Lower lobe of right lung (tissue), 2 donors: ENCODE results near the gene FOXI1. TPM values are rescaled to one million over a fixed set of nuclear protein-coding genes. Genes with fewer than 3 reads are reported as not detected.

Source experiments
- ATAC-seq, 2 donors: fragments of 200-7000 bp; cut with Tn5 transposase; one replicate each; pipeline ENCODE4 v1.9.1; 2020 to 2022; ENCODE audit warnings: mild to moderate bottlenecking in 2 of 2, moderate library complexity in 2 of 2
- DNase-seq: peaks from one replicate; pipeline ENCODE4 v3.0.0-alpha.2; 2020
- H3K27ac ChIP-seq: fragments of 200-600 bp; one replicate; pipeline ENCODE4 v1.8.0; 2022
- H3K27me3 ChIP-seq: fragments of 200-600 bp; one replicate; pipeline ENCODE4 v1.8.0; 2022; ENCODE audit warnings: low read depth
- H3K36me3 ChIP-seq: fragments of 200-600 bp; one replicate; pipeline ENCODE4 v1.8.0; 2022; ENCODE audit warnings: mild to moderate bottlenecking
- H3K4me1 ChIP-seq: fragments of 200-600 bp; one replicate; pipeline ENCODE4 v1.8.0; 2022
- H3K4me3 ChIP-seq: fragments of 200-600 bp; one replicate; pipeline ENCODE4 v1.8.0; 2022; ENCODE audit warnings: mild to moderate bottlenecking
- H3K9me3 ChIP-seq: fragments of 200-600 bp; one replicate; pipeline ENCODE4 v1.8.0; 2022
- CTCF ChIP-seq: fragments of 200-600 bp; IDR thresholded peaks from one replicate; pipeline ENCODE4 v1.8.0; 2022; ENCODE audit warnings: antibody characterized with exemption, mild to moderate bottlenecking
- intact Hi-C: fragments of 100-400 bp; cut with DNase I; formaldehyde crosslinking; loops from one replicate; pipeline ENCODE4 v1.11.0; 2022
- total RNA-seq: library from RNA; stranded (reverse); fragmentation: NEBNext Ultra II Directional; extraction: Animal tissue kit (Norgen Biotek cat#: 25700); gene quantifications from one replicate; pipeline ENCODE4 v1.2.1, GENCODE V29; 2021
- donor health status: DM: no; HTN: yes; CAD: no; lungs with severe emphysema.

The FOXI1 gene
- total RNA-seq, 1 donor from 2014 or later, result not detected

- intact Hi-C loops, result no loop called here
- DNase-seq, result no peak
- peaks cover 36% of the 10 kb centered on the region for H3K36me3 ChIP-seq
Observed at GRCh38 chr5:170076211-170076610, 29.5 kb upstream of the FOXI1 start.

GRCh38 chr5:170076739-170077138, 29.0 kb upstream of the FOXI1 start:
- no peak for TF ChIP-seq CTCF
- no peaks in the 10 kb centered on the region for H3K4me1 ChIP-seq
- DNase-seq (no peak), ATAC-seq (no peak)
- H3K9me3 ChIP-seq, result no peaks in the 10 kb centered on the region
- no peak overlapping the region for H3K27ac ChIP-seq
- peaks cover 40% of the 10 kb centered on the region for H3K36me3 ChIP-seq
- no peaks in the 10 kb centered on the region for H3K27me3 ChIP-seq
- intact Hi-C loops, result no loop called here
- H3K4me3 ChIP-seq, result no peak overlapping the region

More at GRCh38 chr5:170076211-170076610, 29.5 kb upstream of the FOXI1 start:
- Histone ChIP-seq H3K9me3 (no peaks in the 10 kb centered on the region), H3K27ac (no peak overlapping the region), H3K4me1 (no peaks in the 10 kb centered on the region), H3K4me3 (no peak overlapping the region), H3K27me3 (no peaks in the 10 kb centered on the region)
- no peak for ATAC-seq
- TF ChIP-seq CTCF, result no peak

- Histone ChIP-seq H3K4me3 (no peak overlapping the region), H3K36me3 (peaks cover 48% of the 10 kb centered on the region), H3K27ac (no peak overlapping the region), H3K27me3 (no peaks in the 10 kb centered on the region), H3K9me3 (no peaks in the 10 kb centered on the region), H3K4me1 (no peaks in the 10 kb centered on the region)
- intact Hi-C loops, result no loop called here
- ATAC-seq (no peak), DNase-seq (no peak)
- no peak for TF ChIP-seq CTCF
Observed at GRCh38 chr5:170077526-170077925, 28.2 kb upstream of the FOXI1 start.

- ATAC-seq (no peak), DNase-seq (no peak)
- H3K4me1 ChIP-seq, result no peaks in the 10 kb centered on the region
- H3K9me3 ChIP-seq, result no peaks in the 10 kb centered on the region
- H3K27ac ChIP-seq, result no peak overlapping the region
- H3K27me3 ChIP-seq, result no peaks in the 10 kb centered on the region
- no peak for TF ChIP-seq CTCF
- intact Hi-C loops, result no loop called here
- H3K4me3 ChIP-seq, result no peak overlapping the region
- H3K36me3 ChIP-seq, result peaks cover 55% of the 10 kb centered on the region
Observed at GRCh38 chr5:170078458-170078857, 27.2 kb upstream of the FOXI1 start.

GRCh38 chr5:170078931-170079330, 26.8 kb upstream of the FOXI1 start:
- H3K27ac ChIP-seq, result no peak overlapping the region
- no peaks in the 10 kb centered on the region for H3K4me1 ChIP-seq
- peaks cover 55% of the 10 kb centered on the region for H3K36me3 ChIP-seq
- no peaks in the 10 kb centered on the region for H3K27me3 ChIP-seq
- H3K9me3 ChIP-seq, result no peaks in the 10 kb centered on the region
- no peak for DNase-seq
- ATAC-seq, result no peak
- no peak for TF ChIP-seq CTCF
- H3K4me3 ChIP-seq, result no peak overlapping the region
- intact Hi-C loops, result no loop called here

GRCh38 chr5:170080217-170080616, 25.5 kb upstream of the FOXI1 start:
- Histone ChIP-seq H3K9me3 (no peaks in the 10 kb centered on the region), H3K36me3 (peaks cover 55% of the 10 kb centered on the region), H3K27ac (no peak overlapping the region), H3K4me3 (no peak overlapping the region), H3K4me1 (no peaks in the 10 kb centered on the region), H3K27me3 (no peaks in the 10 kb centered on the region)
- no peak for DNase-seq
- ATAC-seq, result no peak
- TF ChIP-seq CTCF, result no peak
- intact Hi-C loops, result no loop called here
